Thymus (tissue), 11 donors: ENCODE measurements around the gene HIC1. TPM values are rescaled to one million over a fixed set of nuclear protein-coding genes. Genes with fewer than 3 reads are reported as not detected.

Experiments used
- DNase-seq, 9 donors: peaks; one replicate each; pipeline ENCODE4 v3.0.0-alpha.2; 2013; ENCODE audit warnings: low spot score in 9 of 9, low read depth in 6 of 9, missing footprints in 1 of 9
- H3K27ac ChIP-seq, 2 donors: one replicate each; pipeline ENCODE4 v1.5.1; 2013; ENCODE audit warnings: control low read depth in 1 of 2, low read depth in 1 of 2, low read length in 1 of 2, mild to moderate bottlenecking in 1 of 2, moderate library complexity in 1 of 2
- H3K27me3 ChIP-seq, 2 donors: one replicate each; pipeline ENCODE4 v1.5.1; 2013; ENCODE audit warnings: low read length in 1 of 2; ENCODE audit not compliant: control insufficient read depth in 2 of 2, insufficient read depth in 1 of 2
- H3K36me3 ChIP-seq, 2 donors: one replicate each; pipeline ENCODE4 v1.5.1; 2013; ENCODE audit warnings: low read length in 1 of 2, mild to moderate bottlenecking in 1 of 2, moderate library complexity in 1 of 2; ENCODE audit not compliant: control insufficient read depth in 2 of 2, insufficient read depth in 2 of 2
- H3K4me1 ChIP-seq, 2 donors: one replicate each; pipeline ENCODE4 v1.5.1; 2013; ENCODE audit warnings: low read length in 2 of 2; ENCODE audit not compliant: control insufficient read depth in 2 of 2, insufficient read depth in 2 of 2
- H3K4me3 ChIP-seq, 2 donors: one replicate each; pipeline ENCODE4 v1.5.1; 2013; ENCODE audit warnings: low read length in 2 of 2, control low read depth in 1 of 2, mild to moderate bottlenecking in 1 of 2
- H3K9me3 ChIP-seq, 2 donors: one replicate each; pipeline ENCODE4 v1.5.1; 2013; ENCODE audit warnings: low read length in 1 of 2, mild to moderate bottlenecking in 1 of 2; ENCODE audit not compliant: control insufficient read depth in 2 of 2, insufficient read depth in 1 of 2
- WGBS: extraction: QIAGEN DNeasy Blood & Tissue Kit; methylation state at CpG from one replicate; pipeline ENCODE4 v1.1.7; 2013; 5-methylcytosine and 5-hydroxymethylcytosine counted together
- polyA plus RNA-seq: library from polyadenylated mRNA; stranded (reverse); fragments of 200-250 nt; gene quantifications from one replicate; pipeline ENCODE4 v1.2.3, GENCODE V29; 2013
- total RNA-seq: library from RNA; stranded (reverse); fragments of 120-200 nt; gene quantifications from one replicate; pipeline ENCODE4 v1.2.4, GENCODE V29; 2013
- donor health status: healthy.

Gene HIC1
- total and polyA plus RNA-seq, 2 donors: 4.2 to 11.8 TPM

- Histone ChIP-seq H3K9me3 (peaks cover 1 to 9% of the 10 kb centered on the region in 2 donors), H3K4me3 (no peak overlapping the region), H3K27ac (peak overlapping the region; percentile 24 to 48), H3K4me1 (peaks cover 5 to 56% of the 10 kb centered on the region in 2 donors), H3K36me3 (peaks cover 53 to 62% of the 10 kb centered on the region in 2 donors), H3K27me3 (peaks cover 28 to 41% of the 10 kb centered on the region in 2 donors)
- 93% methylated on average over 11 of the region's 11 CpGs for WGBS
- no peak for DNase-seq
Measured at GRCh38 chr17:2062571-2063183, 7.8 kb downstream of the HIC1 start.

- peaks cover 20 to 33% of the 10 kb centered on the region in 2 donors for H3K27me3 ChIP-seq
- peaks cover 10 to 61% of the 10 kb centered on the region in 2 donors for H3K4me1 ChIP-seq
- peaks cover 60 to 65% of the 10 kb centered on the region in 2 donors for H3K36me3 ChIP-seq
- H3K27ac ChIP-seq: peak overlapping the region; percentile 3 to 6
- WGBS: 91% methylated on average over 16 of the region's 16 CpGs
- DNase-seq: no peak
- no peak overlapping the region for H3K4me3 ChIP-seq
- H3K9me3 ChIP-seq: peaks cover 0 to 3% of the 10 kb centered on the region in 2 donors
Measured at GRCh38 chr17:2063261-2064146, 8.6 kb downstream of the HIC1 start.

- peaks cover 9 to 62% of the 10 kb centered on the region in 2 donors for H3K4me1 ChIP-seq
- no peak for DNase-seq
- WGBS: 85% methylated on average over 5 of the region's 5 CpGs
- no peak overlapping the region for H3K27ac ChIP-seq
- H3K9me3 ChIP-seq: peaks cover 0 to 3% of the 10 kb centered on the region in 2 donors
- no peak overlapping the region for H3K4me3 ChIP-seq
- peaks cover 14 to 27% of the 10 kb centered on the region in 2 donors for H3K27me3 ChIP-seq
- peaks cover 65 to 69% of the 10 kb centered on the region in 2 donors for H3K36me3 ChIP-seq
Measured at GRCh38 chr17:2064147-2064489, 9.2 kb downstream of the HIC1 start.

- peaks cover 0 to 3% of the 10 kb centered on the region in 2 donors for H3K9me3 ChIP-seq
- peaks cover 10 to 22% of the 10 kb centered on the region in 2 donors for H3K27me3 ChIP-seq
- DNase-seq: no peak
- H3K4me3 ChIP-seq: no peak overlapping the region
- H3K36me3 ChIP-seq: peaks cover 65 to 70% of the 10 kb centered on the region in 2 donors
- 93% methylated on average over 6 of the region's 6 CpGs for WGBS
- peaks cover 9 to 57% of the 10 kb centered on the region in 2 donors for H3K4me1 ChIP-seq
- H3K27ac ChIP-seq: no peak overlapping the region
Measured at GRCh38 chr17:2064520-2064971, 9.6 kb downstream of the HIC1 start.

- 94% methylated on average over 24 of the region's 24 CpGs for WGBS
- no peak for DNase-seq
- peaks cover 9 to 52% of the 10 kb centered on the region in 2 donors for H3K4me1 ChIP-seq
- H3K27ac ChIP-seq: no peak overlapping the region
- peaks cover 4 to 16% of the 10 kb centered on the region in 2 donors for H3K27me3 ChIP-seq
- H3K36me3 ChIP-seq: peaks cover 62 to 76% of the 10 kb centered on the region in 2 donors
- H3K4me3 ChIP-seq: no peak overlapping the region
- H3K9me3 ChIP-seq: no peaks in the 10 kb centered on the region
Measured at GRCh38 chr17:2064980-2065785, 10.3 kb downstream of the HIC1 start.

- Histone ChIP-seq H3K27me3 (peaks cover 0 to 8% of the 10 kb centered on the region in 2 donors), H3K36me3 (peaks cover 61 to 79% of the 10 kb centered on the region in 2 donors), H3K4me1 (peaks cover 9 to 49% of the 10 kb centered on the region in 2 donors), H3K4me3 (no peak overlapping the region), H3K27ac (no peak overlapping the region), H3K9me3 (no peaks in the 10 kb centered on the region)
- WGBS: 97% methylated on average over 10 of the region's 10 CpGs
- no peak for DNase-seq
Measured at GRCh38 chr17:2065949-2066400, 11.1 kb downstream of the HIC1 start.

- no peak overlapping the region for H3K4me3 ChIP-seq
- H3K27ac ChIP-seq: peak overlapping the region; percentile 26 to 56
- 92% methylated on average over 14 of the region's 14 CpGs for WGBS
- H3K27me3 ChIP-seq: no peaks in the 10 kb centered on the region
- H3K4me1 ChIP-seq: peaks cover 9 to 56% of the 10 kb centered on the region in 2 donors
- H3K36me3 ChIP-seq: peaks cover 69 to 81% of the 10 kb centered on the region in 2 donors
- DNase-seq: no peak
- no peaks in the 10 kb centered on the region for H3K9me3 ChIP-seq
Measured at GRCh38 chr17:2067048-2067561, 12.2 kb downstream of the HIC1 start.

- no peaks in the 10 kb centered on the region for H3K9me3 ChIP-seq
Measured at GRCh38 chr17:2067608-2068024, 12.7 kb downstream of the HIC1 start.

More at GRCh38 chr17:2067608-2068024, 12.7 kb downstream of the HIC1 start:
- Histone ChIP-seq H3K27ac (peak overlapping the region; percentile 43 to 56), H3K4me1 (peaks cover 9 to 57% of the 10 kb centered on the region in 2 donors), H3K4me3 (no peak overlapping the region), H3K27me3 (no peaks in the 10 kb centered on the region), H3K36me3 (peaks cover 74 to 80% of the 10 kb centered on the region in 2 donors)
- DNase-seq: no peak
- WGBS: 39% methylated on average over 5 of the region's 5 CpGs
